ENCODE measurements around the gene AREL1. TPM values are rescaled to one million over a fixed set of nuclear protein-coding genes. Genes with fewer than 3 reads are reported as not detected.

AREL1 gene
- polyA plus RNA-seq, 1 donor from 2014 or later: 30.4 TPM

DNA sequence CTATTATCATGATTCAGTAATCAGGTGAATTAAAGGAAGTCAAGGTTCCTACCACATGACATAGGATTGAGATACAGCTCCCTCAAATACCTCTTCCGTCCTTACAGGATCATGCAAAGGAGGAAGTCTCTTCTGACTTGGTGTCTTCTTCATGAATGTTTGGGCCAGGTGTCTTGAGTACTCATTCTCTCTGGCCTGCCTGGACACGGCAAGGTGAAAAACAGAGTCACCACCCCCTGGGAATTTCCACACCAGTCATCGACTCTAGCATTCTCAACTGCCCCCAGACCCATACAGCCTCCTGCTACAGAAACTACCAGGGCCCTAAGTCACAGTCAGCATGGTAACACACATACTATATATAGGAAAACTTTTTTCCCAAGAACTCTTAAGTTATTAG, 55.9 kb downstream of the AREL1 start:
- no peaks in the 10 kb centered on the region for H3F3A ChIP-seq (ENCODE audit: insufficient read depth, low read length, poor library complexity, severe bottlenecking)
- no peak overlapping the region for H3K9ac ChIP-seq (ENCODE audit: low read length)
- H3K9me2 ChIP-seq (ENCODE audit: insufficient read depth, low read length): no peaks in the 10 kb centered on the region
- no peaks in the 10 kb centered on the region for H3K79me2 ChIP-seq (replicated peaks; ENCODE audit: insufficient read depth, low read length)
- no peaks in the 10 kb centered on the region for H4K20me1 ChIP-seq (ENCODE audit: insufficient read depth)
- peaks cover 5% of the 10 kb centered on the region for H3K36me3 ChIP-seq (ENCODE audit: insufficient read depth, low read length)
- H2AFZ ChIP-seq (ENCODE audit: low read depth, low read length): no peak overlapping the region
- TF ChIP-seq SMC3 (conservative IDR thresholded peaks at IDR 0.05; ENCODE audit: poor library complexity): no peak
- TF ChIP-seq, protein P1, sequence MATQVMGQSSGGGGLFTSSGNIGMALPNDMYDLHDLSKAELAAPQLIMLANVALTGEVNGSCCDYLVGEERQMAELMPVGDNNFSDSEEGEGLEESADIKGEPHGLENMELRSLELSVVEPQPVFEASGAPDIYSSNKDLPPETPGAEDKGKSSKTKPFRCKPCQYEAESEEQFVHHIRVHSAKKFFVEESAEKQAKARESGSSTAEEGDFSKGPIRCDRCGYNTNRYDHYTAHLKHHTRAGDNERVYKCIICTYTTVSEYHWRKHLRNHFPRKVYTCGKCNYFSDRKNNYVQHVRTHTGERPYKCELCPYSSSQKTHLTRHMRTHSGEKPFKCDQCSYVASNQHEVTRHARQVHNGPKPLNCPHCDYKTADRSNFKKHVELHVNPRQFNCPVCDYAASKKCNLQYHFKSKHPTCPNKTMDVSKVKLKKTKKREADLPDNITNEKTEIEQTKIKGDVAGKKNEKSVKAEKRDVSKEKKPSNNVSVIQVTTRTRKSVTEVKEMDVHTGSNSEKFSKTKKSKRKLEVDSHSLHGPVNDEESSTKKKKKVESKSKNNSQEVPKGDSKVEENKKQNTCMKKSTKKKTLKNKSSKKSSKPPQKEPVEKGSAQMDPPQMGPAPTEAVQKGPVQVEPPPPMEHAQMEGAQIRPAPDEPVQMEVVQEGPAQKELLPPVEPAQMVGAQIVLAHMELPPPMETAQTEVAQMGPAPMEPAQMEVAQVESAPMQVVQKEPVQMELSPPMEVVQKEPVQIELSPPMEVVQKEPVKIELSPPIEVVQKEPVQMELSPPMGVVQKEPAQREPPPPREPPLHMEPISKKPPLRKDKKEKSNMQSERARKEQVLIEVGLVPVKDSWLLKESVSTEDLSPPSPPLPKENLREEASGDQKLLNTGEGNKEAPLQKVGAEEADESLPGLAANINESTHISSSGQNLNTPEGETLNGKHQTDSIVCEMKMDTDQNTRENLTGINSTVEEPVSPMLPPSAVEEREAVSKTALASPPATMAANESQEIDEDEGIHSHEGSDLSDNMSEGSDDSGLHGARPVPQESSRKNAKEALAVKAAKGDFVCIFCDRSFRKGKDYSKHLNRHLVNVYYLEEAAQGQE (IDR thresholded peaks at IDR 0.05; ENCODE audit: borderline replicate concordance): no peak
- TF ChIP-seq, protein P2, sequence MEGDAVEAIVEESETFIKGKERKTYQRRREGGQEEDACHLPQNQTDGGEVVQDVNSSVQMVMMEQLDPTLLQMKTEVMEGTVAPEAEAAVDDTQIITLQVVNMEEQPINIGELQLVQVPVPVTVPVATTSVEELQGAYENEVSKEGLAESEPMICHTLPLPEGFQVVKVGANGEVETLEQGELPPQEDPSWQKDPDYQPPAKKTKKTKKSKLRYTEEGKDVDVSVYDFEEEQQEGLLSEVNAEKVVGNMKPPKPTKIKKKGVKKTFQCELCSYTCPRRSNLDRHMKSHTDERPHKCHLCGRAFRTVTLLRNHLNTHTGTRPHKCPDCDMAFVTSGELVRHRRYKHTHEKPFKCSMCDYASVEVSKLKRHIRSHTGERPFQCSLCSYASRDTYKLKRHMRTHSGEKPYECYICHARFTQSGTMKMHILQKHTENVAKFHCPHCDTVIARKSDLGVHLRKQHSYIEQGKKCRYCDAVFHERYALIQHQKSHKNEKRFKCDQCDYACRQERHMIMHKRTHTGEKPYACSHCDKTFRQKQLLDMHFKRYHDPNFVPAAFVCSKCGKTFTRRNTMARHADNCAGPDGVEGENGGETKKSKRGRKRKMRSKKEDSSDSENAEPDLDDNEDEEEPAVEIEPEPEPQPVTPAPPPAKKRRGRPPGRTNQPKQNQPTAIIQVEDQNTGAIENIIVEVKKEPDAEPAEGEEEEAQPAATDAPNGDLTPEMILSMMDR (IDR thresholded peaks at IDR 0.05; ENCODE audit: poor library complexity, severe bottlenecking): no peak
- TF ChIP-seq EP300 (conservative IDR thresholded peaks at IDR 0.05; ENCODE audit: poor library complexity, severe bottlenecking): no peak
- TF ChIP-seq RAD21 (conservative IDR thresholded peaks at IDR 0.05): no peak
- no peak for TF ChIP-seq POLR2AphosphoS5 (IDR thresholded peaks at IDR 0.05)
- TF ChIP-seq TAF1 (IDR thresholded peaks at IDR 0.05; ENCODE audit: low read depth): no peak
- TF ChIP-seq EZH2 (IDR thresholded peaks at IDR 0.05; ENCODE audit: borderline replicate concordance, insufficient read depth, low read length, poor library complexity, severe bottlenecking): no peak
- TF ChIP-seq MXI1 (conservative IDR thresholded peaks at IDR 0.05; ENCODE audit: poor library complexity, severe bottlenecking): no peak
- no peak overlapping the region for H3K4me3 ChIP-seq (ENCODE audit: low read length)
- H3K4me2 ChIP-seq (ENCODE audit: low read length): no peak overlapping the region
- no peaks in the 10 kb centered on the region for H3K9me3 ChIP-seq (ENCODE audit: low read length)
- H3K27ac ChIP-seq (ENCODE audit: low read length): no peak overlapping the region
- H3K27me3 ChIP-seq (ENCODE audit: insufficient read depth, low read depth, low read length): no peaks in the 10 kb centered on the region

DNA sequence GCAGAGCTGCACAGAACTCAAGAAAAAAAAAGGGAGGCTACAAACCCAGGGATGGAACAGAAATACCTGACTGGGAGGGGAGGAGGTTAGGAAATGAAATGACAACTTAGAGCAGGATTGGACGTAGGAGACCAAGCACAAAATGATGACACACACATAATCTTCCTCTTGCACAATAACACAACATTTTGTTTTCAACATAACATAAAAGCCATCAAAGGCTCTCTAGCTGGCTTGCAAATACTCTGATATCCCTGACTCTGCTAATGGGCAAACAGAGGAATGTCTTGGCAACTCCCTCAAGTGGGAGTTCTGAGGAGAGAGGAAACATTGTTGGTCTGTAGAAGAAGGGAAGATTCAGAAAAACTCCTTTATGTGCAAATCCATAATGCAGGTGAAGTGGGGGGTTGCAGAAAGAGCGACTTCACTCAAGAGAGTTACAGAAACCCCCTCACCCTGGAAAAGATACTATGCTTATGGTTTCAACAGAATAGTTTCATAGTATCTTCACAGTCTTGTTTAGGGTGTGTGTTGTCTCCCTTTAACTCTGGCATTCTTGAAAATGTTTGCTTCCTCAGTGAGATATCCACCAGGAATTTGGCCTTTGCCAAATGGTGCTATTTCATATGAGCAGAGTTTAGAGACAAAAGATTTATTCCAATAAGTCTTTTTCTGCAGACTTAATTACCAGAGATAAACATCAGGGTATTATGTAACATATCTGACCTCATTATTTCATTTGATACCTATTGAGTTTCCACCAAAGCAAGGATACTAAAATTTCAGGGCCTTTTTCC, 57.1 kb downstream of the AREL1 start:
- H2AFZ ChIP-seq (ENCODE audit: low read depth, low read length): no peak overlapping the region
- H3K9me2 ChIP-seq (ENCODE audit: insufficient read depth, low read length): no peaks in the 10 kb centered on the region
- no peaks in the 10 kb centered on the region for H4K20me1 ChIP-seq (ENCODE audit: insufficient read depth)
- H3K9me3 ChIP-seq (ENCODE audit: low read length): no peaks in the 10 kb centered on the region
- H3K4me2 ChIP-seq (ENCODE audit: low read length): no peak overlapping the region
- H3K36me3 ChIP-seq (ENCODE audit: insufficient read depth, low read length): peaks cover 2% of the 10 kb centered on the region
- H3F3A ChIP-seq (ENCODE audit: insufficient read depth, low read length, poor library complexity, severe bottlenecking): no peaks in the 10 kb centered on the region
- H3K9ac ChIP-seq (ENCODE audit: low read length): no peak overlapping the region
- no peaks in the 10 kb centered on the region for H3K27me3 ChIP-seq (ENCODE audit: insufficient read depth, low read depth, low read length)
- H3K27ac ChIP-seq (ENCODE audit: low read length): no peak overlapping the region
- TF ChIP-seq, protein P1 (IDR thresholded peaks at IDR 0.05; ENCODE audit: borderline replicate concordance): no peak
- TF ChIP-seq RAD21 (conservative IDR thresholded peaks at IDR 0.05): no peak
- TF ChIP-seq SMC3 (conservative IDR thresholded peaks at IDR 0.05; ENCODE audit: poor library complexity): no peak
- TF ChIP-seq TAF1 (IDR thresholded peaks at IDR 0.05; ENCODE audit: low read depth): no peak
- TF ChIP-seq EP300 (conservative IDR thresholded peaks at IDR 0.05; ENCODE audit: poor library complexity, severe bottlenecking): no peak
- no peak for TF ChIP-seq MXI1 (conservative IDR thresholded peaks at IDR 0.05; ENCODE audit: poor library complexity, severe bottlenecking)
- TF ChIP-seq, protein P2 (IDR thresholded peaks at IDR 0.05; ENCODE audit: poor library complexity, severe bottlenecking): no peak
- no peak for TF ChIP-seq EZH2 (IDR thresholded peaks at IDR 0.05; ENCODE audit: borderline replicate concordance, insufficient read depth, low read length, poor library complexity, severe bottlenecking)
- no peak for TF ChIP-seq POLR2AphosphoS5 (IDR thresholded peaks at IDR 0.05)
- no peak overlapping the region for H3K4me3 ChIP-seq (ENCODE audit: low read length)
- H3K79me2 ChIP-seq (replicated peaks; ENCODE audit: insufficient read depth, low read length): no peaks in the 10 kb centered on the region

All from neural cell (in vitro differentiated cells).